HL-60 (cell line): ENCODE results near the gene PAFAH1B2.

ENCODE experiments used
- DNase-seq, 2 experiments: peaks; one replicate each; pipeline ENCODE4 v3.0.0-alpha.2; 2010 to 2020; ENCODE audit warnings: low read depth in 1 of 2, low spot score in 1 of 2
- H3K27ac ChIP-seq: fragments of 250-450 bp; sonication (Bioruptor Pico); replicated peaks from 2 replicates; pipeline ENCODE4 v1.5.1; 2020; ENCODE audit warnings: mild to moderate bottlenecking, moderate library complexity
- H3K27me3 ChIP-seq: fragments of 250-450 bp; sonication (Bioruptor Pico); 2 replicates; pipeline ENCODE4 v1.5.1; 2021; ENCODE audit warnings: mild to moderate bottlenecking, moderate library complexity; ENCODE audit not compliant: insufficient read depth, poor library complexity, severe bottlenecking
- H3K4me3 ChIP-seq: replicated peaks from 2 replicates; pipeline ENCODE4 v1.5.1; 2011; ENCODE audit warnings: mild to moderate bottlenecking, control low read depth, low read length; ENCODE audit not compliant: insufficient read depth
- GABPA ChIP-seq: IDR thresholded peaks from 2 replicates; pipeline ENCODE4 v1.6.1; 2012; ENCODE audit warnings: low read depth
- POLR2AphosphoS5 ChIP-seq: IDR thresholded peaks from 2 replicates; pipeline ENCODE4 v1.6.1; 2012; ENCODE audit warnings: low read depth
- SPI1 ChIP-seq: IDR thresholded peaks from 2 replicates; pipeline ENCODE4 v1.6.1; 2012; ENCODE audit warnings: low read depth, mild to moderate bottlenecking, borderline replicate concordance
- TF ChIP-seq, protein P1 (sequence below): IDR thresholded peaks from 2 replicates; pipeline ENCODE4 v1.6.1; 2012; ENCODE audit warnings: low read depth; ENCODE audit not compliant: insufficient replicate concordance
- TF ChIP-seq, protein P2 (sequence below): IDR thresholded peaks from one replicate; pipeline ENCODE4 v1.5.1; 2011; ENCODE audit warnings: low read length, control low read depth, inconsistent platforms; ENCODE audit not compliant: insufficient read depth

The PAFAH1B2 gene

DNA sequence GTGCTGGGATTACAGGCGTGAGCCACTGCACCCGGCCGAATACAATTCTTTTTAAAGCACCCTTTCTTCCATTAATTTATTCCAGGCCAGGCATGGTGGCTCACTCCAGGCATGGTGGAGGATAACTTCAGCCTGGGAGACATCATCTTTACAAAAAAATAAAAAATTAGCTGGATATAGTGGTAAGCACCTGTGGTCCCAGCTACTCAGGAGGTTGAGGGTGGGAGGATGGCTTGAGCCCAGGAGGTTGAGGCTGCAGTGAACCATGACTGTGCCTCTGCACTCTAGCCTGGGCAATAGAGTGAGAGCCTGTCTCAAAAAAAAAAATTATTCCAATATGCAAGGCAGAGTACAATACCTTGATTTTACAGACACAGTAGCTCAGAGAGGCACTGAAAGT lies 66.5 kb downstream of the PAFAH1B2 start:
- Histone ChIP-seq H3K27me3 (no peaks in the 10 kb centered on the region), H3K4me3 (no peak overlapping the region), H3K27ac (no peak overlapping the region)
- DNase-seq: no peak
- no peak for TF ChIP-seq GABPA
- TF ChIP-seq POLR2AphosphoS5: no peak
- no peak for TF ChIP-seq SPI1
- TF ChIP-seq, protein P1, sequence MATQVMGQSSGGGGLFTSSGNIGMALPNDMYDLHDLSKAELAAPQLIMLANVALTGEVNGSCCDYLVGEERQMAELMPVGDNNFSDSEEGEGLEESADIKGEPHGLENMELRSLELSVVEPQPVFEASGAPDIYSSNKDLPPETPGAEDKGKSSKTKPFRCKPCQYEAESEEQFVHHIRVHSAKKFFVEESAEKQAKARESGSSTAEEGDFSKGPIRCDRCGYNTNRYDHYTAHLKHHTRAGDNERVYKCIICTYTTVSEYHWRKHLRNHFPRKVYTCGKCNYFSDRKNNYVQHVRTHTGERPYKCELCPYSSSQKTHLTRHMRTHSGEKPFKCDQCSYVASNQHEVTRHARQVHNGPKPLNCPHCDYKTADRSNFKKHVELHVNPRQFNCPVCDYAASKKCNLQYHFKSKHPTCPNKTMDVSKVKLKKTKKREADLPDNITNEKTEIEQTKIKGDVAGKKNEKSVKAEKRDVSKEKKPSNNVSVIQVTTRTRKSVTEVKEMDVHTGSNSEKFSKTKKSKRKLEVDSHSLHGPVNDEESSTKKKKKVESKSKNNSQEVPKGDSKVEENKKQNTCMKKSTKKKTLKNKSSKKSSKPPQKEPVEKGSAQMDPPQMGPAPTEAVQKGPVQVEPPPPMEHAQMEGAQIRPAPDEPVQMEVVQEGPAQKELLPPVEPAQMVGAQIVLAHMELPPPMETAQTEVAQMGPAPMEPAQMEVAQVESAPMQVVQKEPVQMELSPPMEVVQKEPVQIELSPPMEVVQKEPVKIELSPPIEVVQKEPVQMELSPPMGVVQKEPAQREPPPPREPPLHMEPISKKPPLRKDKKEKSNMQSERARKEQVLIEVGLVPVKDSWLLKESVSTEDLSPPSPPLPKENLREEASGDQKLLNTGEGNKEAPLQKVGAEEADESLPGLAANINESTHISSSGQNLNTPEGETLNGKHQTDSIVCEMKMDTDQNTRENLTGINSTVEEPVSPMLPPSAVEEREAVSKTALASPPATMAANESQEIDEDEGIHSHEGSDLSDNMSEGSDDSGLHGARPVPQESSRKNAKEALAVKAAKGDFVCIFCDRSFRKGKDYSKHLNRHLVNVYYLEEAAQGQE: no peak
- TF ChIP-seq, protein P2, sequence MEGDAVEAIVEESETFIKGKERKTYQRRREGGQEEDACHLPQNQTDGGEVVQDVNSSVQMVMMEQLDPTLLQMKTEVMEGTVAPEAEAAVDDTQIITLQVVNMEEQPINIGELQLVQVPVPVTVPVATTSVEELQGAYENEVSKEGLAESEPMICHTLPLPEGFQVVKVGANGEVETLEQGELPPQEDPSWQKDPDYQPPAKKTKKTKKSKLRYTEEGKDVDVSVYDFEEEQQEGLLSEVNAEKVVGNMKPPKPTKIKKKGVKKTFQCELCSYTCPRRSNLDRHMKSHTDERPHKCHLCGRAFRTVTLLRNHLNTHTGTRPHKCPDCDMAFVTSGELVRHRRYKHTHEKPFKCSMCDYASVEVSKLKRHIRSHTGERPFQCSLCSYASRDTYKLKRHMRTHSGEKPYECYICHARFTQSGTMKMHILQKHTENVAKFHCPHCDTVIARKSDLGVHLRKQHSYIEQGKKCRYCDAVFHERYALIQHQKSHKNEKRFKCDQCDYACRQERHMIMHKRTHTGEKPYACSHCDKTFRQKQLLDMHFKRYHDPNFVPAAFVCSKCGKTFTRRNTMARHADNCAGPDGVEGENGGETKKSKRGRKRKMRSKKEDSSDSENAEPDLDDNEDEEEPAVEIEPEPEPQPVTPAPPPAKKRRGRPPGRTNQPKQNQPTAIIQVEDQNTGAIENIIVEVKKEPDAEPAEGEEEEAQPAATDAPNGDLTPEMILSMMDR: no peak

DNA sequence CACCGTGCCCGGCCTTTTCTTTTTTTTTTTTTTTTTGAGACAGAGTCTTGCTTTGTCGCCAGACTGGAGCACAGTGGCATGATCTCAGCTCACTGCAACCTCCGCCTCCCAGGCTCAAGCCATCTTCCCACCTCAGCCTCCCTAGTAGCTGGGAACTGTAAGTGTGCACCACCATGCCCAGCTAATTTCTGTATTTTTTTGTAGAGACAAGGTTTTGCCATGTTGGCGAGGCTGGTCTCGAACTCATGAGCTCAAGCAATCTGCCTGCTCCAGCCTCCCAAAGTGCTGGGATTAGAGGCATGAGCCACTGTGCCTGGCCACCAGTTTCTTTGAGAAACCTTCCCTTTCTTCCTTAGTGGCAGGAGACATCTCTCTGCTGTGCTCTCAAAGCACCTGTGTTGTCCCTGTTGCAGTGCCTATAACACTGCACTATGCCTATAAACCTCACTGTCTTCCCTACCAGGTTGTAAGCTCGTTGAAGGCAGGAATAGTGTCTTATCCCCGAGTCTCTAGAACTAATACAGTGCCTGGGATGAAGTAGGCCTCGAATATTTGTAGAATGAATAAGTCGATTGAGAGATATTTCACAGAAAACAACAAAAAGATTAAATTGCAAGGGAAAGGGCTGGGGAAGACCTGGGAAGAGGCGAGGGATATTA lies 68.7 kb downstream of the PAFAH1B2 start:
- H3K27ac ChIP-seq: no peak overlapping the region
- H3K4me3 ChIP-seq: no peak overlapping the region
- H3K27me3 ChIP-seq: no peaks in the 10 kb centered on the region
- DNase-seq: no peak
- TF ChIP-seq, protein P1: no peak
- TF ChIP-seq POLR2AphosphoS5 (no peak), SPI1 (no peak), GABPA (no peak)
- TF ChIP-seq, protein P2: no peak

DNA sequence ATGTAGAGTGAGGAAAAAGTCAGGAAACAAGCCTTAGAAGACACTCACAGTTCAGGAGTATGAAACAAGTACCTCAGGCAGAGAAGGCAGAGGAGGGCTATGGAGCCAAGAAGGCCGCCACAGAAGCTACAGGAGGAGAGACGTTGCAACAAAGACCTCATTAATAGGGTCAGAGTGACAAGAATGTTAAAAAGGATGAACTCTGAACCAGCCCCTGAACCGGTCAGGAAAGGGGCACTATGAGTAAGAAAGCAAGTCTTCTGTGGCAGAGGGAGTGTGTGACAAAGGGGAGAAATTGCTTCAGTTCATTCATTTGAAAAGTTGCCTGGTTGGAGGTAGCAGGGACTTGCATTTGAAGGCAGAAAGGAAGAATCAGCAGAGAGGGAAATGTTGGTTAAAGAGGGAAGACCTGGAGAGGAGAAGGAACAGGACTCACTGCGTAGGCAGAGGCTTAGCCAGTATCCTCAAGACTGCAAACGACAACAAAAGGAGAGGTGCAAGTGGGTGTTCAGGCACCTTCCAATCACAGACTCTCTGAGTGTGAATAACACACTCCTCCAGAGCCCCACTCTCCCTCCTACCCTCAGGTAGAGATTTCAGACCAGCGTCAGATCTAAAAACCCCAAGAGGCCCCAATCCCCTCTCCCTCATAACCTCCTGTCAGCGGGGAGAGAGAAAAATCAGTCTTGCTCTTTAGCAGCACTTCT lies 70.5 kb downstream of the PAFAH1B2 start:
- DNase-seq: no peak
- no peak for TF ChIP-seq SPI1
- TF ChIP-seq POLR2AphosphoS5: no peak
- no peak for TF ChIP-seq GABPA
- TF ChIP-seq, protein P1: no peak
- TF ChIP-seq, protein P2: no peak
- H3K27ac ChIP-seq: no peak overlapping the region
- no peaks in the 10 kb centered on the region for H3K27me3 ChIP-seq
- H3K4me3 ChIP-seq: no peak overlapping the region
